ENCODE measurements around the gene ADORA1. TPM values are rescaled to one million over a fixed set of nuclear protein-coding genes. Genes with fewer than 3 reads are reported as not detected.

The ADORA1 gene
- total RNA-seq, 2 donors from 2014 or later = not detected

DNA sequence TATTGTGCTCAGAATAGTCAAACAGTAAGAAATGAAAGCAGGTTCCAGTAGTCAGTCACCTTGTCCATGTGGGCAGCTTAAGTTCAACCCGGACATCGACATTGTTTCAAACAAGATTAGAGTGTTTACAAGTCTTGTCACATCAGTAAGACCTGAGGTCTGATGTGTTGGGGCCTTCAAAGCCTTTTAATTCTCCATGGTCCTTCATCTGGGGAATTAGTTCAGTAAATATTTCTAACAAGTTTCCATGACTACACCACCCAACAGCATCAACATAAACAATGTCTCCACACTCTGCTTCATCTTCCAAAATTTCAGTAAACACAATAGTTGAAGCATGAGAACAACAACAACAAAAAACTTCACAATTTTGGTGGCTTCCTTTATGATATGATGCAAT is 15.1 kb upstream of the ADORA1 start:
- H3K9me3 ChIP-seq = no peaks in the 10 kb centered on the region
- H3K36me3 ChIP-seq = no peaks in the 10 kb centered on the region
- DNase-seq (ENCODE audit: low spot score) (no peak), ATAC-seq (ENCODE audit: insufficient number of reproducible peaks, low FRiP score, low read depth) (no peak)
- no peaks in the 10 kb centered on the region for H3K4me1 ChIP-seq (ENCODE audit: control insufficient read depth in 1 of 2, low read depth in 2 of 2)
- TF ChIP-seq, protein P1, sequence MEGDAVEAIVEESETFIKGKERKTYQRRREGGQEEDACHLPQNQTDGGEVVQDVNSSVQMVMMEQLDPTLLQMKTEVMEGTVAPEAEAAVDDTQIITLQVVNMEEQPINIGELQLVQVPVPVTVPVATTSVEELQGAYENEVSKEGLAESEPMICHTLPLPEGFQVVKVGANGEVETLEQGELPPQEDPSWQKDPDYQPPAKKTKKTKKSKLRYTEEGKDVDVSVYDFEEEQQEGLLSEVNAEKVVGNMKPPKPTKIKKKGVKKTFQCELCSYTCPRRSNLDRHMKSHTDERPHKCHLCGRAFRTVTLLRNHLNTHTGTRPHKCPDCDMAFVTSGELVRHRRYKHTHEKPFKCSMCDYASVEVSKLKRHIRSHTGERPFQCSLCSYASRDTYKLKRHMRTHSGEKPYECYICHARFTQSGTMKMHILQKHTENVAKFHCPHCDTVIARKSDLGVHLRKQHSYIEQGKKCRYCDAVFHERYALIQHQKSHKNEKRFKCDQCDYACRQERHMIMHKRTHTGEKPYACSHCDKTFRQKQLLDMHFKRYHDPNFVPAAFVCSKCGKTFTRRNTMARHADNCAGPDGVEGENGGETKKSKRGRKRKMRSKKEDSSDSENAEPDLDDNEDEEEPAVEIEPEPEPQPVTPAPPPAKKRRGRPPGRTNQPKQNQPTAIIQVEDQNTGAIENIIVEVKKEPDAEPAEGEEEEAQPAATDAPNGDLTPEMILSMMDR (IDR thresholded peaks at IDR 0.05) = no peak
- no peak overlapping the region for H3K27ac ChIP-seq
- H3K4me3 ChIP-seq = no peak overlapping the region
- H3K27me3 ChIP-seq (replicated peaks; ENCODE audit: insufficient read depth) = no peaks in the 10 kb centered on the region

DNA sequence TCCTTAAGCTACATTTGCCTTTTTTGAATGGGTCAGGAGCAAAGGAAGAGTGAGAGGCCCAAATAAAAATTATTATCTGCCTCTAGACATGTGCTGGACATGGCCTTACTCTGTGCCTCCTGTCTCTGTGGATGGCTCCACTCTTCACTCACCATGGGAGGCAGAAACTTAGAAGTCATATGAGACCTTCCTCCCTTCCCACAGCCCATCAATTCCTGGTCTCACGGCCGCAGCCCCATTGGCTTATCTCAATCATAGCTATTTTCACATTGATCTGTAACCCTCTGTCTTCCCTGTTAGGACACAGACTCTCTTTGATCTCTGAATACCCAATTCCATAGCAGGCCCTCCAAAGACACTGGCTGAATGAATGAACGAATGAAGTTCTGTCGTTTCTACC is 14.2 kb upstream of the ADORA1 start:
- DNase-seq (ENCODE audit: low spot score) (no peak), ATAC-seq (ENCODE audit: insufficient number of reproducible peaks, low FRiP score, low read depth) (no peak)
- Histone ChIP-seq H3K36me3 (no peaks in the 10 kb centered on the region), H3K27me3 (replicated peaks; ENCODE audit: insufficient read depth) (no peaks in the 10 kb centered on the region), H3K9me3 (no peaks in the 10 kb centered on the region), H3K4me3 (no peak overlapping the region), H3K27ac (no peak overlapping the region), H3K4me1 (ENCODE audit: control insufficient read depth in 1 of 2, low read depth in 2 of 2) (peaks cover 0 to 8% of the 10 kb centered on the region in 2 donors)
- TF ChIP-seq, protein P1 (IDR thresholded peaks at IDR 0.05) = no peak

GRCh38 chr1:203114202-203114601 is 13.3 kb upstream of the ADORA1 start:
- H3K36me3 ChIP-seq = no peaks in the 10 kb centered on the region
- DNase-seq (ENCODE audit: low spot score) = no peak
- no peak for ATAC-seq (ENCODE audit: insufficient number of reproducible peaks, low FRiP score, low read depth)
- peaks cover 0 to 9% of the 10 kb centered on the region in 2 donors for H3K4me1 ChIP-seq (ENCODE audit: control insufficient read depth in 1 of 2, low read depth in 2 of 2)
- TF ChIP-seq, protein P1 (IDR thresholded peaks at IDR 0.05) = no peak
- no peaks in the 10 kb centered on the region for H3K27me3 ChIP-seq (replicated peaks; ENCODE audit: insufficient read depth)
- no peak overlapping the region for H3K27ac ChIP-seq
- no peak overlapping the region for H3K4me3 ChIP-seq
- no peaks in the 10 kb centered on the region for H3K9me3 ChIP-seq

DNA sequence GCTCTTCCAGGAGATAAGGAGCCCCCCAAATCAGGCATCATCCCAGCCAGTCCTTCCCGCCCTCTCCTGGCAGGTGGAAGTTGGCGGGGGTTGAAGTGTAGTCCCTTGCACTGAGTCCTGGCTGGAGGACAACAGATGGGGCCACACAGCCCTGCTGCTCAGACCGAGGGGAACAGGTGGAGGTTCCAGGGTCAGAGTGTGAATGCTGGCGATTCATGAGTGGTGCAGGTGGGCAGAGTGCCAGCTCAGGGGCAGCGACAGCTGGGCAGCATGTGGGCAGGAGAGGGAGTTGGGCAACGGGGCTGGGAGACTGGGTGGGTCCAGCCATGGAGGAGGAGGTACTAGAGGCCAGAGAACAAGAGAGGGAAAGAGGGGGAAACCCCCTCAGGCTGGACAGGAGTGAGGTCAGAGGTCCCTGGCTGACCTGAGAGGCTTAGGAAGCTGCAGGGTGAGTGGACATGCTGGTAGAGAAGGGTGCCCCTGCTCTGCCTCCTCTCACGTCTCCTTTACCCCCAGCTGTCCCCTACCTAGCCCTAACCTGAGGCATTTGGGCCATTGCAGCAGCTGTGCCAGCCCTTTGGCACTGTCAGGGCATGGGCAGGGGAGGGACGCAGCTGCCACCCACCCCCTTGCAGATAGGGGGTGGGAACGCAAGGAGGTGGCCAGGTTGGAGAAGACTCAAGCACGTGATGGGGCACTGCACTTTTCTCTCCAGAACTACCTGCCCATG is 11.3 kb upstream of the ADORA1 start:
- H3K9me3 ChIP-seq = no peaks in the 10 kb centered on the region
- ATAC-seq (ENCODE audit: insufficient number of reproducible peaks, low FRiP score, low read depth) = no peak
- H3K27ac ChIP-seq = no peak overlapping the region
- no peak overlapping the region for H3K4me3 ChIP-seq
- no peaks in the 10 kb centered on the region for H3K27me3 ChIP-seq (replicated peaks; ENCODE audit: insufficient read depth)
- H3K36me3 ChIP-seq = no peaks in the 10 kb centered on the region
- H3K4me1 ChIP-seq (ENCODE audit: control insufficient read depth in 1 of 2, low read depth in 2 of 2) = peaks cover 0 to 9% of the 10 kb centered on the region in 2 donors
- TF ChIP-seq, protein P1 (IDR thresholded peaks at IDR 0.05) = no peak
- no peak for DNase-seq (ENCODE audit: low spot score)

DNA sequence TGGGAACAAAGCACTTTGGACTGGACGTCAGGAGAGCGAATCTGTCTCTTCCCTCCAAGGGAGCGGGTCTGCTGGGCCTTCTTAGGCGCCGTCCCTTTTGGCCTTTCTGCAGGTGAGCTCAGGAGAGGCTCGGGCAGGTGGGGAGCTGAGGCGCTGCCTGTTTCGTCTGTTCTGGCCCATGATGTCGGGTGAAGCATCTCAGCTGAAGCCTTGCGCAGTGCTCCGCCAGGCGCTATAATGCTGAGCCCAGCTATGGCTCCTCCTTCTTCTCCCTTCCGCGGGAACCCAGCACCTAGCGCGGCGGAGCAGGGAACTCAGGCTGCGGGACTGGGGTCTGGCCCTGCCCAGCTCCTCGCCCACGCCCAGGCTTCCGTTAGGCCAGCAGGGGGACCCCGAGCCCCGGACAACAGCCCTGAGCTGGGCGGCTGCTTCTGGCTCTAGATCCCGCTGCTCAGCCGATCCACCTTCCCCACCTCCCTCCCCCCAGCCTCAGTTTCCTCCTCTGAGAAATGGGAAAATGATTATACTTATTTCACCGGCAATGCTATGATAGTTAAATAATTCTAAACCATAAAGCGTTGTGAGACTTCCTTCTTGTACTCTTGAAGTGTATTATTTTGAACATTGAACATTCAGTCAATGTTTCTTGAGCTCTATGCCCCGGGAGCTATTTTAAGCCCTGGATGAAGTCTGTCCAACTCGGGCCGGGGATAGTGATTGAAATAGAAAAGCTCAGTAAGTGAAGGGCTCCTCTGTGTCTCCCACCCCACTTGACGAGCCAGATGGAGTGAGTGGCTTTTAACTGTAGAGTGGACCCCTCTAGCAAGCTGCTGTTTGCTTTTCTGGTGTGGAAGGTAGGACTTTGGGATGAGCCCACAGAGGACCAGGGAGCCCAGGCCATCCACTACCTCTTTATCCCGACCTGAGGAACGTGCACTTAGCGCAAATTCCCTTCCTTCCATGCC is 9.6 kb upstream of the ADORA1 start:
- ATAC-seq (ENCODE audit: insufficient number of reproducible peaks, low FRiP score, low read depth) = no peak
- TF ChIP-seq, protein P1 (IDR thresholded peaks at IDR 0.05) = peak; percentile 74
- no peaks in the 10 kb centered on the region for H3K27me3 ChIP-seq (replicated peaks; ENCODE audit: insufficient read depth)

More for the DNA sequence above, 9.6 kb upstream of the ADORA1 start:
- H3K4me3 ChIP-seq = no peak overlapping the region
- no peaks in the 10 kb centered on the region for H3K36me3 ChIP-seq
- peaks cover 0 to 9% of the 10 kb centered on the region in 2 donors for H3K4me1 ChIP-seq (ENCODE audit: control insufficient read depth in 1 of 2, low read depth in 2 of 2)
- no peaks in the 10 kb centered on the region for H3K9me3 ChIP-seq
- H3K27ac ChIP-seq = no peak overlapping the region
- no peak for DNase-seq (ENCODE audit: low spot score)

Measured in thoracic aorta (tissue), 2 donors.